DND-41 (cell line): ENCODE results near the gene ZNF384.

Source experiments
- EZH2 ChIP-seq: IDR thresholded peaks from 3 replicates; pipeline ENCODE4 v1.6.1; 2012; ENCODE audit warnings: borderline replicate concordance, low read depth, mild to moderate bottlenecking, moderate library complexity, low read length, inconsistent platforms; ENCODE audit not compliant: severe bottlenecking
- TF ChIP-seq, protein P1 (sequence below): IDR thresholded peaks from 2 replicates; pipeline ENCODE4 v1.5.1; 2012; ENCODE audit warnings: borderline replicate concordance, low read length, moderate library complexity, mild to moderate bottlenecking; ENCODE audit not compliant: poor library complexity, severe bottlenecking; ENCODE audit errors: extremely low read depth

GRCh38 chr12:6688999-6689882, at the start of gene ZNF384:
- TF ChIP-seq EZH2, result no peak
- TF ChIP-seq, protein P1, sequence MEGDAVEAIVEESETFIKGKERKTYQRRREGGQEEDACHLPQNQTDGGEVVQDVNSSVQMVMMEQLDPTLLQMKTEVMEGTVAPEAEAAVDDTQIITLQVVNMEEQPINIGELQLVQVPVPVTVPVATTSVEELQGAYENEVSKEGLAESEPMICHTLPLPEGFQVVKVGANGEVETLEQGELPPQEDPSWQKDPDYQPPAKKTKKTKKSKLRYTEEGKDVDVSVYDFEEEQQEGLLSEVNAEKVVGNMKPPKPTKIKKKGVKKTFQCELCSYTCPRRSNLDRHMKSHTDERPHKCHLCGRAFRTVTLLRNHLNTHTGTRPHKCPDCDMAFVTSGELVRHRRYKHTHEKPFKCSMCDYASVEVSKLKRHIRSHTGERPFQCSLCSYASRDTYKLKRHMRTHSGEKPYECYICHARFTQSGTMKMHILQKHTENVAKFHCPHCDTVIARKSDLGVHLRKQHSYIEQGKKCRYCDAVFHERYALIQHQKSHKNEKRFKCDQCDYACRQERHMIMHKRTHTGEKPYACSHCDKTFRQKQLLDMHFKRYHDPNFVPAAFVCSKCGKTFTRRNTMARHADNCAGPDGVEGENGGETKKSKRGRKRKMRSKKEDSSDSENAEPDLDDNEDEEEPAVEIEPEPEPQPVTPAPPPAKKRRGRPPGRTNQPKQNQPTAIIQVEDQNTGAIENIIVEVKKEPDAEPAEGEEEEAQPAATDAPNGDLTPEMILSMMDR, result peak; percentile 23
